ENCODE measurements around the gene SAFB.

DNA sequence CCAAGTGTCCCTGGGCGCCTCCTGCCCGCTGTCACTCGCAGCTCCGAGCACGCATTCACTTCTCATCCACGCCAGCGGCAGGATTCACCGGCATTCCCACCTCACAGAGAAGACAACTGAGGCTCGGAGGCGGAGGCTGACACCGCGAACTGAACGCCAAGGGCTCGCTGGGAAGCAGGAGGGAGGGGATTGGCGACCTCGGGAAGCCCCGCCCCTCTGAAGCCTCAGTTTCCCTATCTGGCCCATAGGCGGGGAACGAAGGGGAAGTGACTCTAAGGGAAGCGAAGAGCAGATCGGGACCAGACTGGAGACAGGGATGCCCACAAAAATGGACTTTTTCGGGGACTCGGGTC is 57.2 kb downstream of the SAFB start:
- TF ChIP-seq, protein P1, sequence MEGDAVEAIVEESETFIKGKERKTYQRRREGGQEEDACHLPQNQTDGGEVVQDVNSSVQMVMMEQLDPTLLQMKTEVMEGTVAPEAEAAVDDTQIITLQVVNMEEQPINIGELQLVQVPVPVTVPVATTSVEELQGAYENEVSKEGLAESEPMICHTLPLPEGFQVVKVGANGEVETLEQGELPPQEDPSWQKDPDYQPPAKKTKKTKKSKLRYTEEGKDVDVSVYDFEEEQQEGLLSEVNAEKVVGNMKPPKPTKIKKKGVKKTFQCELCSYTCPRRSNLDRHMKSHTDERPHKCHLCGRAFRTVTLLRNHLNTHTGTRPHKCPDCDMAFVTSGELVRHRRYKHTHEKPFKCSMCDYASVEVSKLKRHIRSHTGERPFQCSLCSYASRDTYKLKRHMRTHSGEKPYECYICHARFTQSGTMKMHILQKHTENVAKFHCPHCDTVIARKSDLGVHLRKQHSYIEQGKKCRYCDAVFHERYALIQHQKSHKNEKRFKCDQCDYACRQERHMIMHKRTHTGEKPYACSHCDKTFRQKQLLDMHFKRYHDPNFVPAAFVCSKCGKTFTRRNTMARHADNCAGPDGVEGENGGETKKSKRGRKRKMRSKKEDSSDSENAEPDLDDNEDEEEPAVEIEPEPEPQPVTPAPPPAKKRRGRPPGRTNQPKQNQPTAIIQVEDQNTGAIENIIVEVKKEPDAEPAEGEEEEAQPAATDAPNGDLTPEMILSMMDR (conservative IDR thresholded peaks at IDR 0.05; ENCODE audit: low read length), result no peak
- TF ChIP-seq EZH2phosphoT487 (IDR thresholded peaks at IDR 0.05; ENCODE audit: borderline replicate concordance), result no peak

Data from Loucy (cell line).